H1 (cell line): ENCODE data around the gene TXNRD2. TPM values are rescaled to one million over a fixed set of nuclear protein-coding genes. Genes with fewer than 3 reads are reported as not detected.

Source experiments
- CTCF ChIA-PET: fragments of 300-600 bp; sonication (Branson Sonifier 250); formaldehyde crosslinking; loops from one replicate; lab custom pipeline; 2021; ENCODE audit not compliant: partially characterized antibody; lab: Charles Lee
- POLR2A ChIA-PET: fragments of 300-600 bp; sonication (Branson Sonifier 250); formaldehyde crosslinking; loops from one replicate; lab custom pipeline; 2021; ENCODE audit warnings: inconsistent platforms; ENCODE audit not compliant: partially characterized antibody; lab: Charles Lee
- DNase-seq, 2 experiments: peaks; one replicate each; pipeline versions ENCODE4 v3.0.0 to v3.0.0-alpha.2; 2010 to 2022; ENCODE audit warnings: low spot score in 2 of 2, low read depth in 1 of 2, mixed read lengths in 1 of 2
- FAIRE-seq: peaks from 2 replicates; lab custom pipeline; 2011; peaks lifted over from hg19 to GRCh38; lab: Jason Lieb, UNC
- H2AFZ ChIP-seq: 2 replicates; pipeline ENCODE4 v1.8.1; 2012; ENCODE audit warnings: low read length, inconsistent platforms
- H2AK5ac ChIP-seq: 2 replicates; pipeline ENCODE4 v1.6.1; 2013; ENCODE audit warnings: low read depth, low read length
- H2BK120ac ChIP-seq: replicated peaks from 2 replicates; pipeline ENCODE3; 2013; ENCODE audit warnings: low read depth, low read length, inconsistent platforms
- H2BK12ac ChIP-seq: 2 replicates; pipeline ENCODE4 v1.6.1; 2013; ENCODE audit warnings: low read depth, low read length
- H2BK15ac ChIP-seq: 2 replicates; pipeline ENCODE4 v1.6.1; 2013; ENCODE audit warnings: low read length
- H2BK20ac ChIP-seq: 2 replicates; pipeline ENCODE4 v1.6.1; 2013; ENCODE audit warnings: low read length
- H2BK5ac ChIP-seq: 2 replicates; pipeline ENCODE4 v1.6.1; 2013; ENCODE audit warnings: low read depth, low read length
- H3K14ac ChIP-seq: 2 replicates; pipeline ENCODE4 v1.6.1; 2013; ENCODE audit warnings: inconsistent platforms; ENCODE audit not compliant: insufficient read length
- H3K18ac ChIP-seq: 2 replicates; pipeline ENCODE4 v1.6.1; 2013; ENCODE audit warnings: low read length; ENCODE audit errors: extremely low read depth
- H3K23ac ChIP-seq: 2 replicates; pipeline ENCODE4 v1.6.1; 2013; ENCODE audit warnings: inconsistent platforms; ENCODE audit not compliant: insufficient read length
- H3K23me2 ChIP-seq: 2 replicates; pipeline ENCODE4 v1.6.1; 2013; ENCODE audit warnings: low read depth, low read length
- H3K27ac ChIP-seq: 2 replicates; pipeline ENCODE4 v1.6.1; 2011; ENCODE audit warnings: low read depth, low read length, inconsistent platforms
- H3K27me3 ChIP-seq, 4 experiments: replicated peaks in 1 of 4; 1 replicate in 1 of 4; 2 replicates in 3 of 4; pipeline versions ENCODE4 v1.6.1 to v1.8.1; 2011 to 2013; ENCODE audit warnings: low read length in 3 of 4, mild to moderate bottlenecking in 3 of 4, inconsistent platforms in 2 of 4, mixed read lengths in 2 of 4, moderate library complexity in 1 of 4; ENCODE audit not compliant: control insufficient read depth in 3 of 4, insufficient read depth in 3 of 4; ENCODE audit errors: extremely low read depth in 1 of 4
- H3K36me3 ChIP-seq, 4 experiments: 2 replicates each; pipeline versions ENCODE4 v1.6.1 to v1.8.1; 2011 to 2013; ENCODE audit warnings: mild to moderate bottlenecking in 4 of 4, low read length in 3 of 4, moderate library complexity in 2 of 4, control low read depth in 1 of 4, inconsistent platforms in 1 of 4; ENCODE audit not compliant: insufficient read depth in 4 of 4, control insufficient read depth in 2 of 4
- H3K4ac ChIP-seq: replicated peaks from 2 replicates; pipeline ENCODE3; 2013; ENCODE audit warnings: low read length, low read depth, mixed read lengths, inconsistent platforms; ENCODE audit not compliant: insufficient read length
- H3K4me1 ChIP-seq, 4 experiments: replicated peaks in 1 of 4; 1 replicate in 1 of 4; 2 replicates in 3 of 4; pipeline versions ENCODE4 v1.6.1 to v1.8.1; 2011 to 2013; ENCODE audit warnings: low read length in 3 of 4, inconsistent platforms in 2 of 4, mixed read lengths in 1 of 4; ENCODE audit not compliant: insufficient read depth in 4 of 4, control insufficient read depth in 3 of 4
- H3K4me2 ChIP-seq, 2 experiments: 2 replicates each; pipeline versions ENCODE4 v1.6.1 to v1.8.1; 2011 to 2013; ENCODE audit warnings: low read depth in 2 of 2, low read length in 2 of 2, control low read depth in 1 of 2, inconsistent platforms in 1 of 2, mild to moderate bottlenecking in 1 of 2; ENCODE audit not compliant: insufficient read depth in 1 of 2
- H3K4me3 ChIP-seq, 4 experiments: fragments of 200-600, 300-600 bp in 1 of 4; sonication (generic), shearing (Covaris generic), sonication (Bioruptor Twin) in 1 of 4; 2 replicates each; pipeline versions ENCODE4 v1.5.1 to v1.8.1; 2011 to 2016; ENCODE audit warnings: low read length in 4 of 4, low read depth in 3 of 4, control low read depth in 2 of 4, inconsistent platforms in 2 of 4, mild to moderate bottlenecking in 2 of 4, mixed read lengths in 1 of 4, moderate library complexity in 1 of 4; ENCODE audit not compliant: insufficient read depth in 2 of 4; ENCODE audit errors: extremely low read depth in 1 of 4
- H3K56ac ChIP-seq: replicated peaks from 2 replicates; pipeline ENCODE3; 2013; ENCODE audit warnings: low read depth, mild to moderate bottlenecking, mixed read lengths, low read length, inconsistent platforms; ENCODE audit not compliant: insufficient read length
- H3K79me1 ChIP-seq: 2 replicates; pipeline ENCODE4 v1.6.1; 2013; ENCODE audit warnings: low read depth, low read length, control low read depth
- H3K79me2 ChIP-seq, 2 experiments: 2 replicates each; pipeline versions ENCODE4 v1.6.1 to v1.8.1; 2012 to 2013; ENCODE audit warnings: low read length in 2 of 2, mild to moderate bottlenecking in 2 of 2, inconsistent platforms in 1 of 2; ENCODE audit not compliant: insufficient read depth in 2 of 2, control insufficient read depth in 1 of 2
- H3K9ac ChIP-seq, 4 experiments: replicated peaks in 1 of 4; 1 replicate in 1 of 4; 2 replicates in 3 of 4; pipeline versions ENCODE4 v1.6.1 to v1.8.1; 2011 to 2013; ENCODE audit warnings: low read depth in 3 of 4, low read length in 3 of 4, control low read depth in 2 of 4, mild to moderate bottlenecking in 2 of 4, moderate library complexity in 2 of 4, inconsistent platforms in 1 of 4; ENCODE audit errors: extremely low read depth in 1 of 4
- H3K9me3 ChIP-seq, 2 experiments: 2 replicates each; pipeline versions ENCODE4 v1.6.1 to v1.8.1; 2012 to 2013; ENCODE audit warnings: mild to moderate bottlenecking in 2 of 2, moderate library complexity in 2 of 2, control low read depth in 1 of 2, inconsistent platforms in 1 of 2, low read depth in 1 of 2, low read length in 1 of 2, mixed read lengths in 1 of 2; ENCODE audit not compliant: insufficient read depth in 2 of 2
- H4K20me1 ChIP-seq, 2 experiments: replicated peaks in 1 of 2; 2 replicates each; pipeline versions ENCODE3 to v1.8.1; 2011 to 2013; ENCODE audit warnings: inconsistent platforms in 2 of 2, low read length in 2 of 2, mild to moderate bottlenecking in 1 of 2; ENCODE audit not compliant: insufficient read depth in 2 of 2, control insufficient read depth in 1 of 2
- H4K5ac ChIP-seq: 2 replicates; pipeline ENCODE4 v1.6.1; 2013; ENCODE audit warnings: low read length, low read depth, mixed read lengths, inconsistent platforms; ENCODE audit not compliant: insufficient read length
- H4K8ac ChIP-seq: 2 replicates; pipeline ENCODE4 v1.8.0; 2013; ENCODE audit warnings: mild to moderate bottlenecking, moderate library complexity, low read length, inconsistent platforms; ENCODE audit not compliant: insufficient read depth; ENCODE audit errors: extremely low read depth
- H4K91ac ChIP-seq: replicated peaks from 2 replicates; pipeline ENCODE3; 2013; ENCODE audit warnings: low read length, mixed read lengths, inconsistent platforms; ENCODE audit not compliant: insufficient read length
- BACH1 ChIP-seq: IDR thresholded peaks from 2 replicates; pipeline ENCODE4 v1.6.1; 2012; ENCODE audit warnings: low read length, improper control_type of control experiment
- CHD1 ChIP-seq: IDR thresholded peaks from 2 replicates; pipeline ENCODE4 v1.6.1; 2012; ENCODE audit warnings: low read depth, low read length, improper control_type of control experiment
- CHD2 ChIP-seq: IDR thresholded peaks from 2 replicates; pipeline ENCODE4 v1.6.1; 2012; ENCODE audit warnings: low read length, improper control_type of control experiment
- EZH2 ChIP-seq: fragments of 200-600 bp; sonication (generic); IDR thresholded peaks from 2 replicates; pipeline ENCODE4 v1.7.1; 2012; ENCODE audit warnings: low read depth, mild to moderate bottlenecking, moderate library complexity, low read length, inconsistent platforms; ENCODE audit not compliant: severe bottlenecking
- HDAC2 ChIP-seq, 2 experiments: fragments of 300-600 bp in 1 of 2; sonication (generic) in 1 of 2; IDR thresholded peaks; 2 replicates each; pipeline ENCODE4 v1.6.1; 2011 to 2012; ENCODE audit warnings: low read depth in 2 of 2, low read length in 2 of 2, mild to moderate bottlenecking in 2 of 2, moderate library complexity in 2 of 2, borderline replicate concordance in 1 of 2, inconsistent platforms in 1 of 2
- KDM5A ChIP-seq: fragments of 200-600 bp; IDR thresholded peaks from 2 replicates; pipeline ENCODE4 v1.7.1; 2012; ENCODE audit warnings: mild to moderate bottlenecking, low read length, inconsistent platforms, mixed read lengths
- POLR2A ChIP-seq, 2 experiments: IDR thresholded peaks; 1 replicate in 1 of 2; 2 replicates in 1 of 2; pipeline ENCODE4 v1.6.1; 2011; ENCODE audit warnings: low read depth in 2 of 2, low read length in 2 of 2, mild to moderate bottlenecking in 2 of 2; ENCODE audit errors: control extremely low read depth in 1 of 2
- RBBP5 ChIP-seq: IDR thresholded peaks from 2 replicates; pipeline ENCODE4 v1.7.1; 2012; ENCODE audit warnings: low read depth, mild to moderate bottlenecking, inconsistent platforms, low read length, moderate library complexity, borderline replicate concordance
- WGBS, 2 experiments: shearing (Covaris generic) in 1 of 2; methylation state at CpG; one replicate each; pipeline versions ENCODE4 v1.1.6 to v1.1.7; 2013 to 2015; ENCODE audit warnings: low lambda C conversion rate in 2 of 2, mixed read lengths in 2 of 2, inconsistent platforms in 1 of 2, low coverage in 1 of 2, missing lambda C conversion rate in 1 of 2; ENCODE audit not compliant: insufficient replicate concordance in 2 of 2, insufficient coverage in 1 of 2, insufficient read length in 1 of 2; ENCODE audit errors: extremely low coverage in 1 of 2, missing lambda C conversion rate in 1 of 2; 5-methylcytosine and 5-hydroxymethylcytosine counted together
- polyA plus RNA-seq, 7 experiments: library from polyadenylated mRNA; depleted of rRNA in 3 of 7; stranded (reverse) in 5 of 7; unstranded in 2 of 7; fragments of >200 nt in 5 of 7; fragments of 200-250 nt in 2 of 7; gene quantifications; 1 replicate in 5 of 7; 2 replicates in 1 of 7; 4 replicates in 1 of 7; pipeline versions ENCODE4 v1.2.1 to v1.2.3, GENCODE V29; 2011 to 2013; ENCODE audit warnings: missing spikeins in 2 of 7, mixed read lengths in 2 of 7
- total RNA-seq: library from RNA; stranded (reverse); fragmentation: NEBNext Ultra II Directional; extraction: Animal tissue kit (Norgen Biotek cat#: 25700); gene quantifications from 2 replicates; pipeline ENCODE4 v1.2.1, GENCODE V29; 2021
- TF ChIP-seq, protein P1 (sequence below): IDR thresholded peaks from 2 replicates; pipeline ENCODE4 v1.6.1; 2012; ENCODE audit warnings: inconsistent platforms

The TXNRD2 gene
- total and polyA plus RNA-seq, 2 of the 8 experiments (the other 6 are each of a cell fraction or from before 2014, with no cell fraction given), result 14.8 to 21.9 TPM

DNA sequence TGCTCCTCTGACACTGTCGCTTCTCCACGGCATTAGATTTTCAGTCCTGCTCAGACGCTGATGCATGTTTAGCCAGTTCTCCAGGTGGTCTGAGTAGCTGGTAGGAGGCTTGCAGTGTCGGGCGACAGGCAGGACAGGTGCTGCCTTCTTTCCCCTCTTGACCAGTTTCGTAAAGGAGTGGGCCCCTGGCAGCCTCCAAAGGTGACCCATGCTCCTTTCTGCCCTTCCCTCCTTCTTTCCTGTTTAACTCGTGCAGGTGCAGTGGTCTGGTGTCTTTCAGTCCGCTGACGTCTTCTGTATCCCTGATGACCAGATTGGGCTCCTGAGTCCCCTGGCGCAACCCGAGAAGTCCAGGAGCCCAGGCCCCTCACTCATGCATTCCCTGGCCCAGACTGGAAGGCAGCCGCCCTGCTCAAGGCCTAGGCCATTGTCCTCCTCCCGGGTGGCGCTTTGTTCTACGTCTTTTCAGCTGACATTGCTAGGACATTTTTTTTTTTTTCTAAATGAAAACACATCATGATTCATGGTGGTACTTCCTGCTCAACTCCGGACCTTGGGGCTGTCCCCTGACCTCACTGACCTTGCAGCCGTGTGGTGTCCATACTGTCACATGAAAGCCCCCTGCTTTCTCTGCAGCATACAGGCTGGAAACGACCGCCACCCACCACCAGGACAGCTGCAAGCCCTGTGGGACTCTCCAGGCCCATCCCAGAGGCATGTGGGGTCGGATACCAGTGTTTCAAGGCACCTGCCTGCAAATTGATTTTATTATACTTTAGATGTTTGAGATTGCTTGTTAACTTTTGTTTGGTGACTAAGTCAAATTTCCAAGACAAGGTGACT lies 25.5 kb upstream of the TXNRD2 start:
- H3K14ac ChIP-seq, result no peak overlapping the region
- no peak overlapping the region for H3K27ac ChIP-seq
- no peaks in the 10 kb centered on the region for H3K79me1 ChIP-seq
- no peak overlapping the region for H3K9ac ChIP-seq
- no peak overlapping the region for H3K23ac ChIP-seq
- no peaks in the 10 kb centered on the region for H3K9me3 ChIP-seq
- WGBS, 2 experiments, result 85% methylated on average over 20 of the region's 20 CpGs; no CpG with 5 or more reads in 1 of the 2 experiments
- no peak overlapping the region for H3K4ac ChIP-seq
- H2BK120ac ChIP-seq, result no peak overlapping the region
- no peak overlapping the region for H3K4me3 ChIP-seq
- H4K91ac ChIP-seq, result no peak overlapping the region
- FAIRE-seq, result no peak
- TF ChIP-seq CHD1 (no peak), CHD2 (no peak), POLR2A (IDR thresholded peaks at IDR 0.05; ENCODE audit: control extremely low read depth in 1 of 2, low read depth in 2 of 2, low read length in 2 of 2) (no peak), KDM5A (no peak), BACH1 (no peak), RBBP5 (no peak), EZH2 (no peak), HDAC2 (IDR thresholded peaks at IDR 0.05; ENCODE audit: borderline replicate concordance in 1 of 2, low read depth in 2 of 2, low read length in 2 of 2) (no peak)
- TF ChIP-seq, protein P1, sequence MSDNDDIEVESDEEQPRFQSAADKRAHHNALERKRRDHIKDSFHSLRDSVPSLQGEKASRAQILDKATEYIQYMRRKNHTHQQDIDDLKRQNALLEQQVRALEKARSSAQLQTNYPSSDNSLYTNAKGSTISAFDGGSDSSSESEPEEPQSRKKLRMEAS, result no peak
- H4K8ac ChIP-seq, result no peak overlapping the region; the same call in 1 of the 2 replicates
- no peaks in the 10 kb centered on the region for H3K27me3 ChIP-seq
- H3K4me1 ChIP-seq, result peaks cover 0 to 13% (median 12%) of the 10 kb centered on the region in 4 experiments; a peak in 6 of 7 replicates
- H2BK20ac ChIP-seq, result no peak overlapping the region
- no peaks in the 10 kb centered on the region for H3K79me2 ChIP-seq
- no peak overlapping the region for H2AK5ac ChIP-seq
- CTCF ChIA-PET, result interaction anchor here (0.6 to 16.2 kb wide), 9 partner anchors 8 to 59 kb away, joined by 3 to 369 read pairs (median 5); no protein-coding TSS in a partner anchor
- POLR2A ChIA-PET, result no interaction called here
- H4K5ac ChIP-seq, result no peak overlapping the region
- H2BK5ac ChIP-seq, result no peak overlapping the region
- peak overlapping the region; percentile 31; the same call in 1 of the 2 replicates for H2BK15ac ChIP-seq
- H3K36me3 ChIP-seq, result peaks cover 0 to 6% (median 4%) of the 10 kb centered on the region in 4 experiments; a peak in 5 of 8 replicates
- H3K56ac ChIP-seq, result no peak overlapping the region
- DNase-seq, result no peak
- peaks cover 4 to 6% of the 10 kb centered on the region in 2 experiments for H4K20me1 ChIP-seq
- no peak overlapping the region for H2BK12ac ChIP-seq
- no peak overlapping the region for H3K18ac ChIP-seq
- H3K4me2 ChIP-seq, result no peak overlapping the region
- H2AFZ ChIP-seq, result no peak overlapping the region
- H3K23me2 ChIP-seq, result no peaks in the 10 kb centered on the region
